ENCODE data around the gene USP6NL.

- TF ChIP-seq POLR2AphosphoS5 (IDR thresholded peaks at IDR 0.05; ENCODE audit: low read depth): no peak
- peak; percentile 27 for TF ChIP-seq CTCF (IDR thresholded peaks at IDR 0.05; ENCODE audit: insufficient read depth, low read length)
- TF ChIP-seq GABPA (IDR thresholded peaks at IDR 0.05; ENCODE audit: low read depth): no peak
Observed at GRCh38 chr10:11472158-11472753, 139.2 kb downstream of the USP6NL start.

Data from HL-60 (cell line).